ENCODE data around the gene AKAP12.

DNA sequence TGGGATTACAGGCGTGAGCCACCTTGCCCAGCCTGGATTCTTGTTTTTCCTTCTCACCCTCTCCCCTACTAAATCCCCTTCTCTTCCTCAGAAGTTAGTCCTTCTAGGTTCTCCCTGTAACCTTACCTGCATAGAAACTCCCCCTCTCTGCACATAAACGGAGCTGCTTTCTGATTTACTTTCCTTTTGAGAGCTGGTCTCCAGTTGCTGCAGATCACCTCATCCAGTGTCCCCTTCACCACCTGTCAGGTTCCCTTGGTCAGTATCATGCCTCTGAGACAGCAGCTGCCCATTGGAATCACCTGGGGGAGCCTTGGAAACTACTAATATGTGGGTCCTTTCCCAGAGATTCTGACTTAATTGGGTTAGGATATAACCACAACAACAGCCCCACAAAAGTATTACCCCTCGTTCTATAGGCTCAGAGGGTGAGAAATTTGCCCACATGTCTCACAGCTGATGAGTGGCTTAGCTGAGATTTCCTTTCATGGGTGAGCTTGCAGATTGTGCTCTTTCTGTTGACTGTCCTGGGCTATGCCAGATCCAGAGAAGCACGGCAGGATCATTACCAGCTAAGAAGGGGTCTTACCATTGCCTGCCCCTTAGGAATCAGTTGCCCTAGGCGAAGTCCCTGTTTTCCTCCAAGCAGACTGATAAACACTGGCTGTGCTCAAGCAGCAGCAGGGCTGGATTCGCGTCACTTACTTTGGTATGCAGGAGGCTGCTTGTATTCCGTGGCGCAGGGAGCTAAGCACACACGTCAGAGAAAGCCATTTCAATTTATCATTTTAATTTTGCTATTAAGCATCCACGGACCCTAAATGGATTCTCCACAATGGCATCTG lies 51.3 kb downstream of the AKAP12 start:
- no peak for TF ChIP-seq TAF1 (IDR thresholded peaks at IDR 0.05; ENCODE audit: borderline replicate concordance, insufficient read depth, low read length)
- TF ChIP-seq POLR2AphosphoS5 (IDR thresholded peaks at IDR 0.05; ENCODE audit: low read depth, low read length) = no peak

All from PFSK-1 (cell line).